IPS-15b (cell line): Measurements from ENCODE around the gene CELF2.
"Not testable (repeated sequence)": the region's sequence is repeated elsewhere in the genome, so short reads cannot be mapped to it uniquely, and the experiment has no call there.

Experiments
- H3K27me3 ChIP-seq: one replicate; pipeline ENCODE4 v1.6.1; 2013; ENCODE audit warnings: low read length; ENCODE audit not compliant: control insufficient read depth, insufficient read depth
- H3K36me3 ChIP-seq: one replicate; pipeline ENCODE4 v1.6.1; 2013; ENCODE audit warnings: low read length; ENCODE audit not compliant: control insufficient read depth, insufficient read depth
- H3K4me1 ChIP-seq: one replicate; pipeline ENCODE4 v1.6.1; 2013; ENCODE audit warnings: mild to moderate bottlenecking, low read length; ENCODE audit not compliant: control insufficient read depth, insufficient read depth
- H3K4me3 ChIP-seq: one replicate; pipeline ENCODE4 v1.5.1; 2013; ENCODE audit warnings: low read depth, low read length
- H3K9ac ChIP-seq: one replicate; pipeline ENCODE4 v1.6.1; 2013; ENCODE audit warnings: low read depth, mild to moderate bottlenecking, low read length
- H3K9me3 ChIP-seq: one replicate; pipeline ENCODE4 v1.6.1; 2013; ENCODE audit warnings: mild to moderate bottlenecking, low read length; ENCODE audit not compliant: control insufficient read depth, insufficient read depth

The CELF2 gene

GRCh38 chr10:11127017-11127416 lies 109.3 kb downstream of the CELF2 start:
- H3K36me3 ChIP-seq, H3K9ac ChIP-seq, H3K4me3 ChIP-seq, H3K9me3 ChIP-seq, H3K27me3 ChIP-seq, H3K4me1 ChIP-seq: not testable (repeated sequence)

- Histone ChIP-seq H3K36me3 (no peaks in the 10 kb centered on the region), H3K27me3 (no peaks in the 10 kb centered on the region), H3K4me3 (no peak overlapping the region), H3K4me1 (no peaks in the 10 kb centered on the region), H3K9me3 (no peaks in the 10 kb centered on the region), H3K9ac (no peak overlapping the region)
These were observed 113.5 kb downstream of the CELF2 start for GRCh38 chr10:11131112-11131639.

DNA sequence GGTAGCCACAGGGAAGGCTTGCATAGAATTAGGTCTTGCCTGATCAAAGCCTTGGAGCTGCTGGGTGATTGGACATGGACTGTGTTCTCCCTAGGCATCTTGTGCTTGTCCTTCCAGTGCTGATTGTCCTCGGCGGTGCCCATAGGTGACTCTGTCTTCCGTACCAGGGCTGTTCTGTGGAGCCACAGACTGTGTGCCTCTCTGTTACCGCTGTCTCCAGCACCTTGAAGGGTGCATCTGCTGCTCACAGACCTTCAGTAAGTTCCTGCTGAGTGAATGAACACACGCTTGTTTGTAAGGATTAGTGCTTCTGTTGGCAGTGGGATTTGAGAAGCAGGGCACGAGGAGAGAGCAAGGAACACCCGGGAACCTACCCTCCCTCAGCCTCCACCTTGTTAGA lies 116.7 kb downstream of the CELF2 start:
- no peaks in the 10 kb centered on the region for H3K36me3 ChIP-seq
- H3K27me3 ChIP-seq, result no peaks in the 10 kb centered on the region
- no peaks in the 10 kb centered on the region for H3K4me1 ChIP-seq
- H3K4me3 ChIP-seq, result no peak overlapping the region
- H3K9ac ChIP-seq, result no peak overlapping the region
- no peaks in the 10 kb centered on the region for H3K9me3 ChIP-seq

DNA sequence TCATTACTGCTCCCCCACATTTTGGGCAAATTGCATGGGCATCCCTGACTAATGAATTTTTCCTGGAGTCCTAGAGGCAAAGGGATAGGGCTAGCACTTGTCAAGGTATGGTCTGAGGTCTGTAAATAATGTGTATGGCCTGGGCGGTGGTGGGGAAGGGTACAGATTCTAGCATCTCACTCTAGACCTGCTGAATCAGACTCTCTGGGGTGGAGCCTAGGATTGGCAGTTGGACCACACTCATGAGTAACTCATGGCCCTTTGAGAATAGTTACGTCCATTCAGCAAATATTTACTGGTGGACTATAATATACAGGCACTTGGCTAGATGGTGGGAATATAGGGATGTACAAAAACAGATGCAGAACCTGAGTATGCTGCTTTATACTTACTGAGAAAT lies 118.0 kb downstream of the CELF2 start:
- H3K36me3 ChIP-seq, result no peaks in the 10 kb centered on the region
- no peaks in the 10 kb centered on the region for H3K4me1 ChIP-seq
- no peak overlapping the region for H3K4me3 ChIP-seq
- H3K9ac ChIP-seq, result no peak overlapping the region
- H3K9me3 ChIP-seq, result no peaks in the 10 kb centered on the region
- H3K27me3 ChIP-seq, result no peaks in the 10 kb centered on the region

DNA sequence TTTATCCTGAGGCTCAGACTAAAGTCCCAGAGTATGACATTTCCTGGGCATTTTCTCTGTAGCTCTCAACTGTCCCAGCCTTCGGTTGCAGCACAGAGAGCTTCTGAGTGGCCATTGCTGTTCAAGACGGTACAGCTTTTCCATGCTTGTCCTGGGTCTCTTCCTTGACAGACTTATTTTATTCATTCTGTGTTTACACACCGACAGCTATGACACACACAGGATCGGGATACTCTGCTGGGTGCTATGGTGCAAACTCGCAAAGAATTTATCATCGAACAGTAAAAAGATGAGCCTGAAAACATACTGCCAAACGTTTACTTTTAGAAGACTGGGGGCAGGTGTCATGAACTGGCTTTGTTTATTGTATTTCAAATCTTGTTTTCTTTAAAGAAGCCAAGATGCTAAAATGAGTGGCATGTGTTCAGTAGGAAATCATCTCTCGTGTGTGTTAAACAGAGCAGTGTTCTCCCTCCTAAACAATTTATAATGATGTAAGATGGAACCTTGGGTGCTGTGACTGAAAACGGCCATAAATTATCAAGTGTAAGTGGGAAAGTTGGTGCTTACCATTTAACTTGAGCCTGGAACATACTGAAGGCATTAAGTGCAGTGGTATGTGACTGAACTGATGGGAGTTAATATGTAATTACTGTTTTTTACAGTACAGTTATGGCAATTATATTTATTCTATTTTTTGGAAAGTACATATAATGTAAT lies 120.8 kb downstream of the CELF2 start:
- Histone ChIP-seq H3K4me3 (no peak overlapping the region), H3K4me1 (no peaks in the 10 kb centered on the region), H3K27me3 (no peaks in the 10 kb centered on the region)

GRCh38 chr10:11140963-11141362 lies 123.3 kb downstream of the CELF2 start:
- Histone ChIP-seq H3K36me3 (no peaks in the 10 kb centered on the region), H3K4me3 (no peak overlapping the region), H3K9ac (no peak overlapping the region)

More for the DNA sequence above, 120.8 kb downstream of the CELF2 start:
- Histone ChIP-seq H3K9me3 (no peaks in the 10 kb centered on the region), H3K9ac (no peak overlapping the region), H3K36me3 (no peaks in the 10 kb centered on the region)

DNA sequence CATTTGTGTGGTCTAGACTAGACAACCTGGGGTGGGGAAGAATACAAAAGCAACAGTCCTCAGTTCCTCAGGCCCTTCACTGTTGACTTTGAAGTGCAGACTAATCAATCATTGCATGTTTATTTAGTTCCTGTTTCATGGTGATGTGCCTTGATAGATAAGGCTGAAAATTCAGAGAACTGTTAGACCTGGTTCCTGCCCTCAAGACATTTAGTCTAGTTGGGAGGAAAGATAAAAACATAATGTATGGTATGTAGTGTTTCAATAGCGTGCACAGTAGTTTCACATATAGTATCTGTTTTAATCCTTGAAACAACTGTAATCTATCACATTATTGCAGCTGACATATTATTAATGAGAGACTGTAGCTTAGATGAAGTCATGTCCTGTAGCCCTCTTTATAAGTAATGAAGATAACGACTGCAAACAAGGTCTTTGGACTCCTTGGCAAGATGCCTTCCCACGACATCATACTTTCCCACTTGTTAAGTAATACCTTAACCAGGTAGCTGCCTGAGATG lies 124.0 kb downstream of the CELF2 start:
- Histone ChIP-seq H3K4me3 (no peak overlapping the region), H3K4me1 (peaks cover 24% of the 10 kb centered on the region), H3K9me3 (no peaks in the 10 kb centered on the region), H3K9ac (no peak overlapping the region), H3K36me3 (no peaks in the 10 kb centered on the region), H3K27me3 (no peaks in the 10 kb centered on the region)

More at GRCh38 chr10:11140963-11141362, 123.3 kb downstream of the CELF2 start:
- Histone ChIP-seq H3K27me3 (no peaks in the 10 kb centered on the region), H3K9me3 (no peaks in the 10 kb centered on the region), H3K4me1 (peaks cover 19% of the 10 kb centered on the region)

GRCh38 chr10:11142777-11143176 lies 125.1 kb downstream of the CELF2 start:
- Histone ChIP-seq H3K9me3 (no peaks in the 10 kb centered on the region), H3K4me1 (peaks cover 26% of the 10 kb centered on the region), H3K9ac (no peak overlapping the region), H3K27me3 (no peaks in the 10 kb centered on the region), H3K36me3 (no peaks in the 10 kb centered on the region), H3K4me3 (no peak overlapping the region)

- Histone ChIP-seq H3K27me3 (no peaks in the 10 kb centered on the region), H3K4me1 (peaks cover 30% of the 10 kb centered on the region), H3K9ac (no peak overlapping the region), H3K4me3 (no peak overlapping the region), H3K36me3 (no peaks in the 10 kb centered on the region), H3K9me3 (no peaks in the 10 kb centered on the region)
These were observed 125.6 kb downstream of the CELF2 start for GRCh38 chr10:11143242-11143641.

GRCh38 chr10:11144626-11145494 lies 127.2 kb downstream of the CELF2 start:
- H3K4me3 ChIP-seq, result no peak overlapping the region
- no peaks in the 10 kb centered on the region for H3K9me3 ChIP-seq
- peaks cover 32% of the 10 kb centered on the region for H3K4me1 ChIP-seq
- no peaks in the 10 kb centered on the region for H3K36me3 ChIP-seq
- no peak overlapping the region for H3K9ac ChIP-seq
- H3K27me3 ChIP-seq, result no peaks in the 10 kb centered on the region

- Histone ChIP-seq H3K36me3 (no peaks in the 10 kb centered on the region), H3K27me3 (no peaks in the 10 kb centered on the region), H3K4me1 (peaks cover 35% of the 10 kb centered on the region), H3K4me3 (no peak overlapping the region), H3K9me3 (no peaks in the 10 kb centered on the region), H3K9ac (no peak overlapping the region)
These were observed 127.8 kb downstream of the CELF2 start for GRCh38 chr10:11145495-11145855.
